Stimulated activated CD4-positive, alpha-beta T cell treated with anti-CD3 and anti-CD28 coated beads, Interleukin-15, amount 100 ng/mL, for 24 hours (primary cell): ENCODE measurements around the gene ST6GALNAC5.
"Not testable (repeated sequence)": the region's sequence is repeated elsewhere in the genome, so short reads cannot be mapped to it uniquely, and the experiment has no call there.

ENCODE experiments used
- DNase-seq: peaks from one replicate; pipeline ENCODE4 v3.0.0-alpha.2; 2020

ST6GALNAC5 gene

DNA sequence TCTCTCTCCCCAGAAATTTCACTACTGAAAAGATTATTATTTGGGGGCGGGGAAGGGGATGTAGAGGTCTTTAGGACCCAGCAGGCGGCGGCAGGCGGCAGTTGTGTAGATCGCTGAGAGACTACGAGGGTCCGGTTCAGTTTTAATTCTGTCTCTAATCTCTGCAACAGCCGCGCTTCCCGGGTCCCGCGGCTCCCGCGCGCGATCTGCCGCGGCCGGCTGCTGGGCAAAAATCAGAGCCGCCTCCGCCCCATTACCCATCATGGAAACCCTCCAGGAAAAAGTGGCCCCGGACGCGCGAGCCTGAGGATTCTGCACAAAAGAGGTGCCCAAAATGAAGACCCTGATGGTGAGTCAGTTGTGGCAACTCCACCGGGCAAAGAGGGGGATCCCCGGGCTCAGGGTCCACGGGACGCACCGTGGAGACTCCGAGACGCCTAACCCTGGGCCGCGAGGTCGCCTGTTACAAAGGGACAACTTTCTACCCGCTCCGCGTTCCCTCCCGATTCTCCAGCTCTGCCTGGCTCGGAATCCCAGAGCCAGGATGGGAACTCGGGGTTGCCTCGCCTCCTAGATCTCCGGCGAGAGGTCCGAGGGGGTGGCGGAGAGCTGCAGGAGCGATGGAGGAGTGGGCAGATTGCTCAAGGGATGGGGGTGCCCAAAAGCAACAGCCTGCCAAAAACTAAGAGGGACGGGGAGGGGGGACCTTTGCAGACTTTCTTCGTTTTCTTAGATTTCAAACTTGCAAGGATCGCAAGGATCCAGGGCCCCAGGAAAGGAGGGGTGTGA, at the start of gene ST6GALNAC5:
Gene ST6GALNAC5, plus strand, starts transcription at position 139 of the 789 bp plus-strand sequence.
- peak; percentile 14 for DNase-seq

DNA sequence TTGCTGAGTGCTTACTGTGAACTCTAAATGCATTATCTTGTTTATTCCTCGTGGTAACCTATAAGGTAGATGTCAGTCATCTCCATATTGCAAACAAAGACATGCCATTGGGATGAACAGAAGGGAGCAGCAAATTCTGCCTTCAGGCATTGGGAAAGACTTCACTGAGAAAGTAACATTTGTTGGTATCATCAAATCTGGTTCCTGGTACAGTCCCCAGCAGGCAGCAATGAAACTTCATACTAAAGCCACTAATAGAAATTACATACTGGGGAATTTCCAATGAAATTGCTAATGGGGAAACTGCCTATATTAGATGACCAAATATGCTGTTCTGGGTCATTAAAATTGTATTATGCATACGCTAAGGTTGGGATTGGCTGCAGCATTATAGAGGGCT, 47.3 kb upstream of the ST6GALNAC5 start:
- no peak for DNase-seq

DNA sequence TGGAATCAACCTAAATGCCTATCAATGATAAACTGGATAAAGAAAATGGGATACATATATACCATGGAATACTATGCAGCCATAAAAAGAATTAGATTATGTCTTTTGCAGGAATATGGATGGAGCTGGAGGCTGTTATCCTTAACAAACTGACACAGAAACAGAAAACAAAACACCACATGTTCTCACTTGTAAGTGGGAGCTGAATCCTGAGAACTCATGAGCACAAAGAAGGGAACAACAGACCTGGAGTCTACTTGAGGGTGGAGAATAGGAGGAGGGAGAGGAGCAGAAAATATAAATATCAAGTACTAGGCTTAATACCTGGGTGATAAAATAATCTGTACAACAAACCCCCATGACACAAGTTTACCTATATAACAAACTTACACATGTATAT, 44.3 kb upstream of the ST6GALNAC5 start:
- DNase-seq, result not testable (repeated sequence)

DNA sequence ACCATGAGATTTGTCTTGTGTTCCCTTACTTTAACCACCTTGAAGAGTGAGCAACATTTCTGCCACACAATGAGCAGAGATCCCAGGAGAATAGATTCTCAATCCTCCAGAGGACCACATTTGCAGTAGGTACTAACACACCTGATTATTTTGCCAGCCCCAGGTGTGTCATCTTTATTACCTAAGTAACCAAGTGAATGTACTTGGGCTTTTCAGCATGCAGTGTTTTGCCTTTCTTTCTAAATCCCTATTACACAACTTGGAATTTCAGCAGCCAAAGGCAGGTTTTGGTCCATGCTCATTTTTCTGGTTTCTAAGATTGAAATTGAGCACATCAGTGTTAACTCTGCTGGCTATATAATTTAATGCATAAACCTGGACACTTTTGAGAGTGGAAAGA, 43.2 kb upstream of the ST6GALNAC5 start:
- DNase-seq, result no peak

DNA sequence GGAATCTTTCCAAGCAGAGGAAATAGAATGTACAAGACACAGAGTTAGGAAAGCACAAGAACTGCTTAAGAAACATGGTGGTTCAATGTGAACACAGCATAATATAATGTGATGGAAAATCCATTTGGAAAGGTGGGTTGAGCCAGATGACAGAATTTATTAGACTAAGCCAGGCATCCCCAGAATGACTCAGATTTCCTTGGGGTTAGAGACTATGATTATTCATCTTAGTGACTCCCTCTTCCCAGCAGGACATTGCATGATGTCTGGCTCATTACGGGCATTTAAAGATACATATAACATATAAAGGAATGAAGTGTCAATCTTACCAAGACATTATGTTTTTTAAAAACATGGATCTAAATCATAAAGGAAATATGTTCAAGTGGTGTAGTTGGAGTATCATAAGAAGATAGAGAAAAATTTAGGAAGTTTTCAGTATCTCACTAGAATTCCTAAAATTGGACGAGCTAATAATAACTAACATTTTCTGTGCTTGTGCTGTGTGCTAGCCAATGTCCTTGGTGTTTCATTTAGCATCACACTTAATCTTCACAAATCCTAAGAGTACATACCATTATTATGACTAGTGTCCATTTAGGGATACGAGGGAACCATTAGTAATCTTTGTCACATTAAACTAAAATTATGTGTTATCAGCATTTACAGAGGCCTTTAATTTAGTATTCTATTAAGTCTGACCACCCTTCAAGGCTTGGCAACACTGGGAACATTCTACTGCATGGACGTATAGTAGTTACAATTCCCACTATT, 41.0 kb upstream of the ST6GALNAC5 start:
- DNase-seq, result no peak

DNA sequence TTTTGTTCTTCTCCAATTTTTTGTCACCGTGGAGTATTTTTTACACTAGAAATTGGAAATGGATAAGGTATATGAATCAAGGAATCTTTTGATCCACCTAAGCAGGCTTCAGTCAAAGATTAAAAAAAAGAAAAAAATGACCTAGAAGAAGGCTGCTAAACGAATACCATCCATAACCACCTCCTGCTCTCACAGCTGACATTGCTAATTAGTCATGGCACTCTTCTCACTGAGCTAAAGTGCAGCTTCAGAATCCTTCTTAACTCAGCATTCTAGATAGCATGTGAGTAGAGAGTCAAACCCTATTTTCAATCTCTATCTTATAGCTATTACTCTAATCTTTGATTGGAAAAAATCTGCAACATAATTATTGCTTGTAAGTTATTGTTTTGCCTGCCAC, 40.2 kb upstream of the ST6GALNAC5 start:
- no peak for DNase-seq

DNA sequence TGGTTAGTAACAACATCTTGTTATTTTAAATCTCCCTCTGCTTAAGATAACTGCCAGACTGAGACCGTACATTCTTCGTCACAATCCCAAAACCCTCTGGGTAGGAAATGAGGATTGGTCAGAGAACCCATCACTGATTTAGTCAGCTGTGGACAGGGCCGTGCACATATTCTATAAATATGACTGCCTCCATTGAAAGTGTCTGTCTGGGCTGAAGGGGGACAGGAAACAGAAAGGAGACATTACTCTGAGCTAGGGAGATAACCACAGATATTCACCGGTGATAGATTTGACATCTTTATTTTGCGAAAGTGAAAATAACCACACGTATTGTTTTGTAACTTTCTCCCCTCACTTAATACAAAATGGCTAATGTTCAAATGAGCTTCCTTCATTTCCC, 36.9 kb upstream of the ST6GALNAC5 start:
- no peak for DNase-seq

DNA sequence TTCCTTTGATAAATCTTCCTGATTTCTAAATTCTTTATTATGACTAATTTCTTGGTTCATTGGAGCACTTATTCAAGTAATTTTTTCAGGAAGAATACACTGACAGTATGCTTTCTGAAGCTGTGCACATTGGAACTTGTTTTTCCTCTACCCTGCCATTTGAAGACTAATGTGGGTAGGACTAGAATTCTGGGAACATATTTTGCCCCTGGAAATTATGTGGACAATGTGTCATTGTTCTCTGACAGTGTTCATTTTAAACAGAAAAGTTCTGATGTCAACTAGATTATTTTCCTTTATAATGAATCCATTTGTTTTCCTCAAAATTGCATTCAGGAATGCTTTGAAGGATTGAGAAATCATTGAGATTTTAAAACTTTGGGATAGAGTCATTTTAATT, 34.8 kb upstream of the ST6GALNAC5 start:
- no peak for DNase-seq

DNA sequence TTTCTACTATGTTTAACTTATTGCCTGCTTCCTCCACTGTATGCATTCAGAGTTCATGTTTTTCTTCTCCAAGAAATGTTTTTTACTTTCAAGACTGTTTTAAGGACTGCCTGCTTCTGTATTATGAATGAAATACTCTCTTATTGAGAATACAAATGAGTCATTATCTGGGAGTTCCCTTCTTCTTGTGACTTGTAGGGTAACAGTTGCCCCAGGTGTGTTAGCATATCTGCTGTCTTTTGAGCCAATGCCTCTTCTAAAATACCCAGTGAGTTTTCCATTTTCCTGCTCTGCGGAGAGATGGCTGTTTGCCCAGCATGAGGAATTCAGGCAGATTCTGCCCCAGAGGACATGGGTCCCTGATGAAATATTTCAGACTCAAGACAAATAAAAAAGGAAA, 34.1 kb upstream of the ST6GALNAC5 start:
- DNase-seq, result no peak

DNA sequence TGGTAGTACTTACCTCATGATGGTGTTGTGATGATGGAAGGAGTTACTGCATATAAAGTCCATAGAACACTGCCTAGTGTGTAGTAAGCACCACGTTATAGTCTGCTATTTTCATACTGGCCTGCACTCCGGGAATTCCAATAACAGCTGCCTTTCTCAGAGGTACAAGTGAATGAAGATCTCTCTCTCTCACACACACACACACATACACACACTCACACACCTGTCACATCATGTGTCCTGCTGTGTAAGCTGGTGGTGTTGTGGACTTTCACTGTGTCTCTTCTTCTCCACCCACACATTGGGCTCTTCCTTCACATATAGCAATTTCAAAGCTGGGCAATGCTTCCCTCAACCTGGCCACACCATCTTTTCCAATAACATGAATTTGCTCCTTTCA, 33.4 kb upstream of the ST6GALNAC5 start:
- DNase-seq, result no peak

DNA sequence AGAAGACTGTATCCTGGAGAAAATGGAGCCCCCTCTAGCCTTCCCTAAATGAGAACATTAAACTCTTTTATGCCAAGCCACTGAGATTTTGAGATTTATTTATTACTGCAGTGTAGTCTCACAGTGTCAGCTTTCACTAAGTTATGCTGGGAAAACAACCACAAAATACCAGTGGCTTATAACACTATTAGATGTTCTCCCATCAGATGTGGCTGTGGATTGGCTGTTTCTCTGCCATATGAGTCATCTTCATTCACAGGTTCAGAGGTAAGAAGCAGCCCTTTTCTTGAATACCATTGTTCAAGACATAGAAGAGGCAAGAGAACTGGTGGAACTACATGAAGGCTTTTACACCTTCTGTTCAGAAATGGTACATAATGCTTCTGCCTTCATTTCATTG, 32.1 kb upstream of the ST6GALNAC5 start:
- no peak for DNase-seq

DNA sequence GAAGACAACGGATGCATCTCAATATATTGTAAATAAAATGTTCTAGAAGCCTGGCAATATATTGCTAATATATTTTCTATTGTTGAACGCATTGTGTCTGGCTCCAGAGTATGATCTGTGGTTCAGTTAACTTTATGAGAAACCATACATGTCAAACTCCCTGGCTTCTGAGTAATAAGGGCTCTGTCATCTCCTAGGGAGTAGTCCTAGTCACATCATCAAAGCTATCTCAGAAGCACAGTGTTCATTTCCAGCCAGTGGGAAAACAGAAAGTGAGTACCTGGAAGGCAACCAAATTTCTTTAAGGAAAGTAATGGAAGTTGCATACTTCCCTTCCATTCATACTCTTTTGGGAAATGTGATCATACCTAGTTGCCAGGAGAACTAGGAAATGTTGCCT, 27.0 kb upstream of the ST6GALNAC5 start:
- DNase-seq, result no peak

DNA sequence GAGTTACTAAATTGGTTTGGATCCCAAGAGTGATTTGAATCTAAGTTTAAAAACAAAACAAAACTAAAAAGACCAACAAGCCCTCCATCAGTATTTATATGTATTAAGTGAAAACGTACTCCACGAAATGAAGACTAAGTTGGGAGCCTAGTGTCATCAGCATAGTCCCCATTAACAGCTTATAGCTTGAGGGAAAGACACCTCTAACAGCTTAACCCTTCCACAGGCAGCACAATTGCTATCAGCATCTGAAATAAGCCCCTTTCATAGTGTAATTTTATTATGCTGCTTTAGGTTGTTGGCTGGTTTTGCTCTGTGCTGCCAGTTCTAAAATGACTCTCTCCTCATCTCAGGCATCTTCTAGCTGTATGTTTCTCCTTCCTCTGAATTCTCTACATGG, 25.8 kb upstream of the ST6GALNAC5 start:
- no peak for DNase-seq

DNA sequence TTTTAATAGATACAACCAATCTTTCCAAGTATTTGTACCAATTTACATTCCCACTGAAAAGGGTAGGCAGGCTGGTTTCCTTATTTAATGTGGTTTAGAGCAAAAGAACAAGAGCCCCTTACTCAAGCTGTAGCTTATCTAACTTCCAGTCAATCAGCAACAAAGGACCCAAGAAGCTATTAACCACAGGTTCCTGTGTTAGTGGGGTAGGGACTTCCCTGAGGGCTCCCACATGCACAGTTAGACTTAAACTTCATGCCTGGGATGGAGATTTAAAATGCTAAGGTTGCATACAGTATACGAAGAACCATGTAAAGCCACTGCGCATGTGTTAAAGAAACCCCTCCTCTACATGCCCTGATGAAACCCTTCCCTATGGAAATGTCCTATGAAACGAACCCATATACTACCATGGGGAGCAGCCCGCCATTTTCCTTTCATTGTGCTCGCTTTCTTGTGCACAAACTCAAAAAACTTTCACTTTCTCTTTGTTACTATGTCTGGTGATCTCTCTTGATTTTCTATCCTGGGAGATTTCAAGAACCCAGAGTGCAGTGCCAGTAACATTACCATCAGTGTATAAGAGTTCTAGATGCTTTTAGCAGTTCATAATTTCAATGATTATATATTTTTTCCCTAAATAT, 23.3 kb upstream of the ST6GALNAC5 start:
- DNase-seq, result no peak

DNA sequence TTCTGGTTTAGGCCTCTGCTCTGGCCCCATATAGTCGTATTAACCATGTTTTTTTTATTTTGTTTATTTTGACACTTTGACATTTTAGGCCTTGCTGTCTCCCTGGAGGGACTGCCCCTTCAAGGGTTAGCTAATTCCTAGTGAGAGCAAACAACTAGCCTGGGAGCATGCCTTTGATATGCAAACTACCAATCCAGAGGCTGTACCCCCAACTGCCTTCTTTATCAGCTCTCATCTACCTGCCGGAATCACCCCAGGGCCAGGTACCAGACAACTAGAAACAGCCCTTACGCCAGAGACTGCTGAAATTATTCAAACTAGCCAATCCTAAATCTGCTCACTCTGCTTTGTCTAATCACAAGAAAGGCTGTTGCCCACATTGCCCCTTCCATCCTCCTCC, 13.0 kb upstream of the ST6GALNAC5 start:
- DNase-seq, result no peak

DNA sequence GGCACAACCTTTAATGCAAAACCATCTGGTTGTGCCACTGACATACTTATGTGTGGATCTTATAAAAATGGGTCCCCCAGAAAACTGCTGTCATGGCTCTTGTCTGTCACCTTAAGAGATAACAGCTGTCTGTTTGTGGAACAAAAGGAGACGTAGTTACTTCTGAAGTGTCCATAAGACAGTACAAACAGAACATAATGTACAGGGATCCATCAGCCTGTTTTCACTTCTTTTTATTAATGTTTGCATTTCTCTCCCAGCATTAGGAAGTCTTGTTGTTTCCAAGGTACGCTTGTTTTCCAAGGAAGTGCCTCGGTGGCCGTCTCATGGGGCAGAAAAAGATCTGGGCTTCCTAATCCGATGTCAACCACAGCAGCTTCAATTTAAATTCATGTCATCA, 11.2 kb upstream of the ST6GALNAC5 start:
- DNase-seq, result no peak

DNA sequence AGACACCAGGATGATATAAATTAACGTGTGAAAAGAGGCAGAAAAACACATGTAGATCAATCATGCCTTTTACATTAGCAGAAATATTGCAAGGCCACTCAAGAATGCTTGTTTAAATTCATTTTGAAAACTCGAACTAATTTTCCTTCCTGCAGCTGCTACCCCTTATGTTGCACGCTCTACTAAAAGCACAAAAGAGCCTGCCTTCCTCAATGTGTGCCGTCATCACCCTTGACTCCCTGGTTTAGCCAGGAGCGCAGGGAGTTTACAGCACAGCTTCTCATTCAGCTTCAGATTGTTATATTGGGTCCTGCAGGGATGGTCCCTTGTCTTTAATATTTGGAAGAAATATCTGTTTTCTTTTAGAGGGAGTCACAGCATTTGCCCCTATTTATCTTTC, 10.1 kb upstream of the ST6GALNAC5 start:
- no peak for DNase-seq

DNA sequence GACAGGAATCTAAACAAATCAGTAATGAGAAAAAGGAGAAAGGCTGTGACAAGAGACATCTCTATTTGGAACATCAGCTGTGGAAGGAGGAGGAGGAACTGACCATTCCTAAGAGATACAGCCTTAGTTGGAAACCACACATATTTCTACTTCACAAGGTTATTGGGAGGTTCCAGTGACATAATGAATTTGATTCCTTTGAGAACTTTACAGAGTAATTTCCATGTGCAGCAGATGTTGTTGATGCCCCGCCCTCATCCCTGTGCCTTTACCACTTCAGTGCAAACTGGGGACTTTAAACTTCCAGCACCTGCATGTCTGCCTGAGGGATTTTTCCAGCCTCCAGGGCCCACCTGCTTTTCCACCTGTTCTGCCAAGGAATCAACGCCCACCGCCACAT, 9.3 kb upstream of the ST6GALNAC5 start:
- no peak for DNase-seq

DNA sequence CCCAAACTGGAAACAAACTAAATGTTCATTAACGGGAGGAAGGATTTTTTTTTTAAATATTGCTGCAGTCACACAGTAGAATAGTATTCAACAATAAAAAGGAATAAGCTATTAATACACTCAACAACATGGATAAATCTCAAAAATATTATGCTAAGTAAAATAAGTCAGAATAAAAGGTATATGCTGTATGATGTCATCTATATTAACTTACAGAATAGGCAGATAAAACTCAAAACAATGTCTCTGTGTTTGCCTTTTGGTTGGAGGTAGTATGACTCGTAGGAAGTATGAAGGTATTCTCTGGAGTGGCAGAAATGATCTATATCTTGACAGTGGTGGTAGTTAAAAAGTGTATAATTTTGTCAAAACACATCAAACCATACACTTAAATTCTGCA, 6.1 kb upstream of the ST6GALNAC5 start:
- no peak for DNase-seq

DNA sequence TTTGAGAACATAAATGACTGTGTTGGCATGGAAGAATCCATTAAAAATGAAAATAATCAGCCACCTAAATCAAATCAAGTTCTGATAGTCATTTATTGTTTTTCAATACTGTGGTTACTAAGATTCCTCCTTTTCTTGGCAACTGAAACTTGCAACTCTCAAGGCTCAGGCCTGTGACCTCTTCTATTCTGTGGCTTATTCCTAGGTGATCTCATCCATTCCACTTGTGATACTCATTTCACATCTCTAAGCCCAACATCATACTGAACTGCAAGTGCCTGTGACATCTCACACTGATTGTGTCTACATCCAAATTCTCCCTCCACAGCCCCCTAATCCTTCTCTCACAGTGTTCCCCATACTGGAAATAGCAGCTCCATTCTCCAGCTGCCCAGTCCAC, 4.8 kb upstream of the ST6GALNAC5 start:
- DNase-seq, result no peak

DNA sequence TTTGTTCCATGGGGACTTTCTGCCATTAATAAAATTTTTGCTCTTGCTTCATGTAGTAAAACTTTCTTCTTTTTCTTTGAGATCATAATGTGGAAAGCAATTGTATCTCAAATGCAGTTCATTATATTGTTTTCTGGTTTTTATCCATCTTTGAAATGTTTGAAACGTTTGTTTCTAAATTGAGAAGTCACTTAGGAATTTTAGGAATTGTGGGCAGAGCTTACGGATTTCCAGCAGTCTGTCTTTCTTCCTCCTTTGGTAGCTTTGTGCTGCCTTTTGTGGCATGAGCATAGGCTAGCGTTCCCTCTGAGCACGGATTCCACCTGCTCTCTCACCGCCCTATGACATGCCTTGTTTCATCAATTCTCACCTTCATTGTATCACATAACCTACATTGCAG, 2.9 kb upstream of the ST6GALNAC5 start:
- DNase-seq, result no peak

DNA sequence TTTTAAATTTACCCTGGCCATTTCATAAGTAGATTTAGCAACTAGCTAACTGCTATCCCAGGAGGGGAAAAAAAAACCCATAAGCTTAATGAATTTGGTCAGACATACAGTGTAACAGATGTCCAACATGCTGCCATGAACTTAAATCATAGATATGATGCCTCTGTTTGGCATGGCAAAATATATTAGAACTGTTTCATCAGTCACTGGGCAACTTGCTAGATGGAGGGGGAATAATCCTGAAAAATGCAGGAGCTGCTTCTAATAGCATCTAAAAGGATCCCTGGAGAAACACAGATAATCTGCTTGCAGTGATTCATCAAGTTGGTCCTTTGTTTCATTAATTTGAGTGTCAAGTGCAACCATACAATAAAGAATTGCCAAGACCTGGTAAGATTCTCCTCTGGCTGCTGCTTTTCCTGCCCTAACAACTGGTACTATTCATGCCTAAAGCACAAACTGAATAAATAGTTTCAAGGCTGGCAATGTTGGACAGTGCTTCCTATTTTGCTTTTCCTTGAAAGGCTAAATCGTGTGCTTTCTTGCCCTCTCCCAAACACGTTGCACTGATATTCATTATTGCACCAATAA, 1.5 kb upstream of the ST6GALNAC5 start:
- no peak for DNase-seq

DNA sequence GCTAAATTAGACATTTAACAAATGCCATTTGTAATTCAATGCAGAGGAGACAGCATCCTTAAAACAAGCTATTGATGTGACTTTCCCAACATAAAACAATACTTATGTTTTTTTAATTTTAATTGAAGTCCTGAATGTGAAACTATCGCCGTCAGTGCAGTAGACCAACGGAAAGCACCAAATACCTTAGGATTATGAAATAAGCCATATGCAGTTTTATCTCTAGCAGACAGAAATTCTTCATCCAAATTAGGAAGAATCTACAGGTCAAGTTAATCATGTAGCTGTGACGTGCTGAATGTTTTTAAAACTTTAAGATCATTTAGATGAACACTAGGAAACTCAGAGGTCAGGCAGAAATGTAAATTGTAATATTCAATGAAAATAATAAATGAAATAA, 714 bp upstream of the ST6GALNAC5 start:
- DNase-seq, result no peak
